Umbilical cord (tissue), 2 donors: ENCODE measurements around the gene SYT7. TPM values are rescaled to one million over a fixed set of nuclear protein-coding genes. Genes with fewer than 3 reads are reported as not detected.

Source experiments
- DNase-seq: peaks from one replicate; pipeline ENCODE4 v3.0.0-alpha.2; 2015; ENCODE audit warnings: low spot score
- total RNA-seq: library from RNA; depleted of rRNA; stranded (reverse); fragments of >200 nt; gene quantifications from one replicate; pipeline ENCODE4 v1.2.3, GENCODE V29; 2014; ENCODE audit warnings: low replicate concordance; ENCODE audit not compliant: insufficient read depth

Gene SYT7
- total RNA-seq, 1 donor from 2014 or later, result 1.4 TPM

- DNase-seq, result no peak
Observed at GRCh38 chr11:61499816-61500491, 80.9 kb downstream of the SYT7 start.

- no peak for DNase-seq
Observed at GRCh38 chr11:61498767-61499341, 82.0 kb downstream of the SYT7 start.

GRCh38 chr11:61497876-61498275 is 83.0 kb downstream of the SYT7 start:
- DNase-seq, result no peak

- DNase-seq, result no peak
Observed at GRCh38 chr11:61497473-61497872, 83.4 kb downstream of the SYT7 start.

- no peak for DNase-seq
Observed at GRCh38 chr11:61496602-61497400, 84.1 kb downstream of the SYT7 start.

- DNase-seq, result no peak
Observed at GRCh38 chr11:61495801-61496601, 84.9 kb downstream of the SYT7 start.

- no peak for DNase-seq
Observed at GRCh38 chr11:61494381-61494961, 86.4 kb downstream of the SYT7 start.

- no peak for DNase-seq
Observed at GRCh38 chr11:61491736-61492395, 89.0 kb downstream of the SYT7 start.

GRCh38 chr11:61489833-61490721 is 90.8 kb downstream of the SYT7 start:
- DNase-seq, result peak; percentile 73

- DNase-seq, result peak; percentile 56
Observed at GRCh38 chr11:61488651-61489291, 92.1 kb downstream of the SYT7 start.

GRCh38 chr11:61487342-61488025 is 93.4 kb downstream of the SYT7 start:
- no peak for DNase-seq

- no peak for DNase-seq
Observed at GRCh38 chr11:61486779-61487178, 94.1 kb downstream of the SYT7 start.

GRCh38 chr11:61486011-61486620 is 94.8 kb downstream of the SYT7 start:
- DNase-seq, result no peak

GRCh38 chr11:61485080-61485479 is 95.8 kb downstream of the SYT7 start:
- no peak for DNase-seq

- no peak for DNase-seq
Observed at GRCh38 chr11:61484541-61484940, 96.3 kb downstream of the SYT7 start.

GRCh38 chr11:61482513-61482912 is 98.4 kb downstream of the SYT7 start:
- no peak for DNase-seq

- DNase-seq, result no peak
Observed at GRCh38 chr11:61481806-61482205, 99.1 kb downstream of the SYT7 start.

GRCh38 chr11:61480994-61481335 is 99.9 kb downstream of the SYT7 start:
- no peak for DNase-seq
